ENCODE measurements around the gene IFNA2. TPM values are rescaled to one million over a fixed set of nuclear protein-coding genes. Genes with fewer than 3 reads are reported as not detected.
"Not testable (repeated sequence)": the region's sequence is repeated elsewhere in the genome, so short reads cannot be mapped to it uniquely, and the experiment has no call there.

IFNA2 gene
- total and polyA plus RNA-seq, 12 donors: not detected

DNA sequence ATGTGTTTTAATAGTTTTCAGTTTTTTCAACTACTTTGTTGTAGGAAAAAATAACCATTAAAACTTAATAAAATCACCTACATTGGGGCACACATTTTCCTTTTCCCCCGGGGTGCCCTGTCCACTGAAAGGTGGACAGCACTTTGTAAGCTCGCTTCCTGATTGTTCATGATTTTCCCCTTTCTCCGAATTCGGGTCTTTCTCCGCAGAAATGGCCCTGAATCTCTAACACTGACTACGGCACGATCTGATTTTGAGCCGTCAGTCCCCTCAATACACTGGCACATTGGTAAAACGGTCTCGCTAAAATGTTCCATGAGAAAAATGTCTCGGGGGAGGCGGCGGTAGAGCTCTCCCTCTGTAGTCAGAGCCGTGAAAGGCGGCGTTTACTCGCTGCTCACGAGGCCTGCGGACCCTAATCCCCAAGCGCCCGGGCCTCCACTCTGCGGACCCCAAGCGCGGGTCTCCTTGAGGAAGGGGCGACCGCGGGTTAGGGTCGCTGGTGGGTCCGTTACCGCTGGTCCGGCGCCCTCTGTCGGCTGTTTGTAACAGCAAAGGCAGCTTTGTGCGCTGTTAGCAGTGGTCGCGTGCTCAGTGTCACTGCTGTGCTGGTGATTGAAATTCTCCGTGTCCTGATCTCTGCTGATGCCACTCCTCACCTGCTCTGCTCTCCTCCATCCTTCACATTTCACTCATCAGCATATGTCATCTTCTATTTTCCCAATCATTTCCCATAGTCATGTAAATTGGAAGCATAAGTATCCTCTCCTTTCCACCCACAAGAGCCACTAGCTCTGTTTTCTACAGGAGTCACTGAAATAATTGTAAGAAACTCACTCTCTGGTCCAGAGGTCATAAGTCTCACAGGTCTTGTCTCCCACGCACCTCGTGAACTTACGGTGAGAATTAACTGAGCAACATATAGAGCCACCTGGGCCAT is 10.8 kb upstream of the IFNA2 start:
- WGBS, 4 donors: 5 to 10% (median 6%) methylated on average over 28 to 40 of the region's 40 CpGs
- intact Hi-C loops (cut with DNase I): loop anchor here in 1 of 2 donors (10.0 kb wide), 1 partner anchor 71 kb away; no protein-coding TSS in a partner anchor
- H3K36me3 ChIP-seq (replicated peaks in 1 of 2): no peaks in the 10 kb centered on the region
- peak overlapping the region in 2 of 4 donors; percentile 31 to 54 for H3K4me3 ChIP-seq
- H3K27me3 ChIP-seq: peaks cover 43% of the 10 kb centered on the region
- TF ChIP-seq, protein P1, sequence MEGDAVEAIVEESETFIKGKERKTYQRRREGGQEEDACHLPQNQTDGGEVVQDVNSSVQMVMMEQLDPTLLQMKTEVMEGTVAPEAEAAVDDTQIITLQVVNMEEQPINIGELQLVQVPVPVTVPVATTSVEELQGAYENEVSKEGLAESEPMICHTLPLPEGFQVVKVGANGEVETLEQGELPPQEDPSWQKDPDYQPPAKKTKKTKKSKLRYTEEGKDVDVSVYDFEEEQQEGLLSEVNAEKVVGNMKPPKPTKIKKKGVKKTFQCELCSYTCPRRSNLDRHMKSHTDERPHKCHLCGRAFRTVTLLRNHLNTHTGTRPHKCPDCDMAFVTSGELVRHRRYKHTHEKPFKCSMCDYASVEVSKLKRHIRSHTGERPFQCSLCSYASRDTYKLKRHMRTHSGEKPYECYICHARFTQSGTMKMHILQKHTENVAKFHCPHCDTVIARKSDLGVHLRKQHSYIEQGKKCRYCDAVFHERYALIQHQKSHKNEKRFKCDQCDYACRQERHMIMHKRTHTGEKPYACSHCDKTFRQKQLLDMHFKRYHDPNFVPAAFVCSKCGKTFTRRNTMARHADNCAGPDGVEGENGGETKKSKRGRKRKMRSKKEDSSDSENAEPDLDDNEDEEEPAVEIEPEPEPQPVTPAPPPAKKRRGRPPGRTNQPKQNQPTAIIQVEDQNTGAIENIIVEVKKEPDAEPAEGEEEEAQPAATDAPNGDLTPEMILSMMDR (IDR thresholded peaks at IDR 0.05): peak; percentile 56 to 76 (median 67)
- no peak for TF ChIP-seq POLR2A (IDR thresholded peaks at IDR 0.05)
- no peak overlapping the region for H3K27ac ChIP-seq
- H3K4me1 ChIP-seq (replicated peaks in 1 of 2): peaks cover 0 to 9% of the 10 kb centered on the region in 2 donors
- H3K9me3 ChIP-seq (replicated peaks in 1 of 3): no peaks in the 10 kb centered on the region
- DNase-seq: peak in 6 of 7 donors; percentile 38 to 59 (median 44)

DNA sequence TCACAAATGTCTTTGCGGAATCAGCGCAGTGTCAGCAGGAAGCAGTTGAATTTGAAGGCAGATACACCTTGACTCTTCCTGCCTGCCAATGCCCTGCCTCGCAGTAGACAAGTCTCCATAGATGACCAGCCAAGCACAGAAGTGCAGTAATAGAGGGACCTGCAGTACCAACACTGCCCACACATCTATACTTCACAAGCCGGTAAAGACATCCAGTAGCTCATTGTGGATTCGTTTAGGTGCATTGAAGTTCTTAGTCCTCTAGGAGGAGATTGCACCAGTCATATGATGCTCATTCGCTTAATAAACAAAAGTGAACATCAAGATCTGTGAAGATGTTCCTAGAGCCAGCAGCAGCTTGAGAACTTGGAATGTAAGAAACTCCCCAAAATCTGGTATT is 7.1 kb upstream of the IFNA2 start:
- WGBS, 4 donors: 83 to 85% (median 85%) methylated on average over 6 of the region's 6 CpGs
- H3K4me3 ChIP-seq: no peak overlapping the region
- TF ChIP-seq POLR2A (IDR thresholded peaks at IDR 0.05): no peak
- TF ChIP-seq, protein P1 (IDR thresholded peaks at IDR 0.05): no peak
- no peaks in the 10 kb centered on the region for H3K36me3 ChIP-seq (replicated peaks in 1 of 2)
- H3K27me3 ChIP-seq: peaks cover 35% of the 10 kb centered on the region
- H3K4me1 ChIP-seq (replicated peaks in 1 of 2): peaks cover 0 to 9% of the 10 kb centered on the region in 2 donors
- peaks cover 0 to 5% (median 0%) of the 10 kb centered on the region in 3 donors for H3K9me3 ChIP-seq (replicated peaks in 1 of 3)
- intact Hi-C loops (cut with DNase I): loop anchor here (5.0 to 10.0 kb wide), 2 partner anchors 65 to 67 kb away; no protein-coding TSS in a partner anchor
- no peak overlapping the region for H3K27ac ChIP-seq
- no peak for DNase-seq

DNA sequence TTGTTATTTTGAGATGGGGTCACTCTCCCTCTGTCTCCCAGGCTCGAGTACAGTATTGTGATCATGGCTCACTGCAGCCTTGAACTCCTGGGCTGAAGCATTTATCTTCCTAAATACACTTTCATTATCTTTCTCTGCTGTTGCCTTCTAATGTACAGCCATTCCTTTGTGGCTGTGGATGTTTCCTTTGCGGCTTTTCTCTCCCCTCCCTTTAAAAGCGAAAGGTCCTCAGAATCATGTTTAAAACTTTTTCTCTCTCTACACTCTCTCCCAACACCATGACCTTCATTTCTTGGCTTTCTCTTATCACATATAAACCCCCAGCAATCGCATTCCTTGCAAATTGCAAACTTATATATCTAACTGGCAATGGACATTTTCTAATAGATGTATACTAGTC is 1.6 kb downstream of the IFNA2 start:
- H3K4me3 ChIP-seq: no peak overlapping the region
- peaks cover 5% of the 10 kb centered on the region for H3K27me3 ChIP-seq
- no peak overlapping the region for H3K27ac ChIP-seq
- no peak for TF ChIP-seq POLR2A (IDR thresholded peaks at IDR 0.05)
- TF ChIP-seq, protein P1 (IDR thresholded peaks at IDR 0.05): no peak
- intact Hi-C loops (cut with DNase I): no loop called here
- H3K36me3 ChIP-seq (replicated peaks in 1 of 2): no peaks in the 10 kb centered on the region
- WGBS, 4 donors: 33 to 43% (median 40%) methylated on average over 4 of the region's 4 CpGs
- no peaks in the 10 kb centered on the region for H3K4me1 ChIP-seq (replicated peaks in 1 of 2)
- DNase-seq: no peak
- no peaks in the 10 kb centered on the region for H3K9me3 ChIP-seq (replicated peaks in 1 of 3)

DNA sequence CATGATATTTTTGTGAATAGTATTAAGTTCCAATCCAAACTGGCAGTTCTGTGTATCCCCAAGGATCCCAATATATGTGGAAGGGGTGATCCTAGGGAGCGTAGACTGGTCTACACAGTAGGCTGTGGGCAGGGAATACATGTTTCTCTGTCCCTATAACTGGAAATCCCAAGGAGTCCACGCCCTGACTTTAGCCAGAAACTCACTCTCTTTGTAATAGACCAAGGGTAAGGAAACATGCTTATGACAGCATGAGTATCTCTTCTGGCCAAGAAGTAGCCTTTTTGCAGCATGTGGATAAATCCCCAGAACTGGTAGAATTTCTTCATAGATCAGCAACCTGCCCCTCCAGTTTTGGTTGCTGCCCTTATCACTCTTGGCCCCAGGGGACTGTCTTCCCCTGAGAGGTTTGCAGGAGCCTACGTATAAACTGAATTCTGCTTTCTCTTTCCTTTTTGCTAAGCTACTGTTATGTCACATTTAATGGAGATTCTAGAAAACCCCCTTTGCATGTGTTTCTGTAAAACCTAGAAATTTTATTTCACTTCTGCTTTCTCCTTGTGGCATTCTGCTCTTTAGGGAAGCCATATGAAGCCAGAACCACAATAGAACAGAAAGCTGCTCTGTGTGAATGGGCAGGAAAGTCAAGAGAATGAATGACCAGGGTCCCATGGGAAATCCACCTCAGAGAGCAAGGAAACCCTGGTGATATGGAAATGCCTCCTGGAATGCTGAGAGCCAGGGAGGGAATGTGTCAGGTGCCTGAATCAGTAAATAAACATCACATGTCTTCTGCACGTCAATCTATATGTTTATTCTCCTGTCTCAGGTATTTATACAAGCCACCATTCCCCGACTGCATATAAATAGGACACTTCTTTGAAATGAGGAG is 3.5 kb downstream of the IFNA2 start:
- intact Hi-C loops (cut with DNase I): no loop called here
- Histone ChIP-seq H3K36me3 (replicated peaks in 1 of 2) (no peaks in the 10 kb centered on the region), H3K4me3 (no peak overlapping the region), H3K4me1 (replicated peaks in 1 of 2) (no peaks in the 10 kb centered on the region), H3K27me3 (peaks cover 8% of the 10 kb centered on the region), H3K27ac (no peak overlapping the region), H3K9me3 (replicated peaks in 1 of 3) (no peaks in the 10 kb centered on the region)
- TF ChIP-seq, protein P1 (IDR thresholded peaks at IDR 0.05): no peak
- TF ChIP-seq POLR2A (IDR thresholded peaks at IDR 0.05): no peak
- WGBS, 4 donors: 52 to 59% (median 56%) methylated on average over 5 of the region's 5 CpGs
- no peak for DNase-seq

DNA sequence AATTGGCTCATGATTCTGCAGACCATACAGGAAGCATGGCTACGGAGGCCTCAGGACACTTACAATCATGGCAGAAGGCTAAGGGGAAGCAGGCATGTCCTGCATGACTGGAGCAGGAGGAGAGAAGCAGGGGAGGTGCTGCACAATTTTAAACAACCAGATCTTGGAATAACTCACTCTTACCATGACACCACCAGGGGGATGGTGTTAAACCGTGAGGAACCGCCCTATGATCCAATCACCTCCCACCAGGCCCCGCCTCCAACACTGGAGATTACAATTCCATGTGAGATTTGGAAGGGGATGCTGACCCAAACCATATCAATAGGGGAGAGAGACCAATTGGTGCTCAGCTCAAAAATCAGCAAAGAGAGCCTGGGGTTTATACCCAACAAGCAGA is 13.7 kb downstream of the IFNA2 start:
- H3K27me3 ChIP-seq; H3K36me3 ChIP-seq (replicated peaks in 1 of 2); intact Hi-C loops (cut with DNase I); H3K4me1 ChIP-seq (replicated peaks in 1 of 2); H3K27ac ChIP-seq; H3K9me3 ChIP-seq (replicated peaks in 1 of 3); H3K4me3 ChIP-seq; DNase-seq: not testable (repeated sequence)
- 40 to 92% (median 61%) methylated on average over 2 to 4 of the region's 4 CpGs for WGBS, 4 donors
